Measurements from ENCODE around the gene PRDM16.

PRDM16 gene

GRCh38 chr1:3028531-3029282 lies 40.3 kb upstream of the PRDM16 start:
- TF ChIP-seq ZFX (IDR thresholded peaks at IDR 0.05) (no peak), CTCF (conservative IDR thresholded peaks at IDR 0.05) (no peak)
- H3K27ac ChIP-seq, result no peak overlapping the region

GRCh38 chr1:3029481-3029961 lies 39.5 kb upstream of the PRDM16 start:
- H3K27ac ChIP-seq, result no peak overlapping the region
- TF ChIP-seq CTCF (conservative IDR thresholded peaks at IDR 0.05) (no peak), ZFX (IDR thresholded peaks at IDR 0.05) (no peak)

- TF ChIP-seq ZFX (IDR thresholded peaks at IDR 0.05) (no peak), CTCF (conservative IDR thresholded peaks at IDR 0.05) (no peak)
Measured at GRCh38 chr1:3029991-3030662, 38.9 kb upstream of the PRDM16 start.

GRCh38 chr1:3030663-3031381 lies 38.2 kb upstream of the PRDM16 start:
- H3K27ac ChIP-seq, result no peak overlapping the region
- TF ChIP-seq CTCF (conservative IDR thresholded peaks at IDR 0.05) (no peak), ZFX (IDR thresholded peaks at IDR 0.05) (no peak)

More at GRCh38 chr1:3029991-3030662, 38.9 kb upstream of the PRDM16 start:
- no peak overlapping the region for H3K27ac ChIP-seq

GRCh38 chr1:3031401-3032221 lies 37.4 kb upstream of the PRDM16 start:
- TF ChIP-seq CTCF (conservative IDR thresholded peaks at IDR 0.05), result no peak
- no peak for TF ChIP-seq ZFX (IDR thresholded peaks at IDR 0.05)
- no peak overlapping the region for H3K27ac ChIP-seq

GRCh38 chr1:3032371-3033039 lies 36.5 kb upstream of the PRDM16 start:
- no peak for TF ChIP-seq CTCF (conservative IDR thresholded peaks at IDR 0.05)
- TF ChIP-seq ZFX (IDR thresholded peaks at IDR 0.05), result no peak
- H3K27ac ChIP-seq, result no peak overlapping the region

All from C4-2B (cell line).